Measurements from ENCODE around the gene SLC13A5.
"Not testable (repeated sequence)": the region's sequence is repeated elsewhere in the genome, so short reads cannot be mapped to it uniquely, and the experiment has no call there.

Gene SLC13A5

GRCh38 chr17:6710317-6710716, 2.9 kb downstream of the SLC13A5 start:
- DNase-seq: no peak

GRCh38 chr17:6708357-6708961, 4.7 kb downstream of the SLC13A5 start:
- no peak for DNase-seq

- DNase-seq: no peak
Measured at GRCh38 chr17:6706996-6707395, 6.2 kb downstream of the SLC13A5 start.

GRCh38 chr17:6706499-6706898, 6.7 kb downstream of the SLC13A5 start:
- no peak for DNase-seq

GRCh38 chr17:6704470-6705052, 8.6 kb downstream of the SLC13A5 start:
- DNase-seq: no peak

GRCh38 chr17:6703751-6704150, 9.4 kb downstream of the SLC13A5 start:
- no peak for DNase-seq

GRCh38 chr17:6702567-6703215, 10.5 kb downstream of the SLC13A5 start:
- DNase-seq: no peak

GRCh38 chr17:6701719-6702118, 11.4 kb downstream of the SLC13A5 start:
- peak; percentile 7 for DNase-seq

- no peak for DNase-seq
Measured at GRCh38 chr17:6700948-6701307, 12.2 kb downstream of the SLC13A5 start.

- no peak for DNase-seq
Measured at GRCh38 chr17:6699997-6700947, 12.9 kb downstream of the SLC13A5 start.

- no peak for DNase-seq
Measured at GRCh38 chr17:6698004-6698403, 15.2 kb downstream of the SLC13A5 start.

- no peak for DNase-seq
Measured at GRCh38 chr17:6696906-6697305, 16.3 kb downstream of the SLC13A5 start.

- no peak for DNase-seq
Measured at GRCh38 chr17:6695565-6695964, 17.6 kb downstream of the SLC13A5 start.

- no peak for DNase-seq
Measured at GRCh38 chr17:6695051-6695450, 18.1 kb downstream of the SLC13A5 start.

GRCh38 chr17:6691958-6692357, 21.2 kb downstream of the SLC13A5 start:
- DNase-seq: not testable (repeated sequence)

GRCh38 chr17:6691546-6691945, 21.6 kb downstream of the SLC13A5 start:
- DNase-seq: no peak

- DNase-seq: no peak
Measured at GRCh38 chr17:6690641-6691040, 22.5 kb downstream of the SLC13A5 start.

- DNase-seq: no peak
Measured at GRCh38 chr17:6688944-6689343, 24.2 kb downstream of the SLC13A5 start.

GRCh38 chr17:6686026-6686425, 27.1 kb downstream of the SLC13A5 start:
- DNase-seq: no peak

- no peak for DNase-seq
Measured at GRCh38 chr17:6684881-6685767, 28.0 kb downstream of the SLC13A5 start.

- no peak for DNase-seq
Measured at GRCh38 chr17:6684460-6684783, 28.7 kb downstream of the SLC13A5 start.

GRCh38 chr17:6683730-6684459, 29.3 kb downstream of the SLC13A5 start:
- DNase-seq: no peak

All from T-helper 9 cell (primary cell).